Mammary epithelial cell (primary cell): Measurements from ENCODE around the gene SIN3A.

Experiments
- EZH2 ChIP-seq: IDR thresholded peaks from 2 replicates; pipeline ENCODE4 v1.6.1; 2012; ENCODE audit warnings: low read length, inconsistent platforms, borderline replicate concordance
- TF ChIP-seq, protein P1 (sequence below), 2 donors: IDR thresholded peaks in 1 of 2; conservative IDR thresholded peaks in 1 of 2; 2 replicates each; pipeline ENCODE4 v1.5.1; 2011 to 2012; ENCODE audit warnings: inconsistent platforms in 2 of 2, low read length in 2 of 2, mild to moderate bottlenecking in 2 of 2, control low read depth in 1 of 2, low read depth in 1 of 2; ENCODE audit not compliant: insufficient read depth in 1 of 2; ENCODE audit errors: extremely low read depth in 1 of 2

DNA sequence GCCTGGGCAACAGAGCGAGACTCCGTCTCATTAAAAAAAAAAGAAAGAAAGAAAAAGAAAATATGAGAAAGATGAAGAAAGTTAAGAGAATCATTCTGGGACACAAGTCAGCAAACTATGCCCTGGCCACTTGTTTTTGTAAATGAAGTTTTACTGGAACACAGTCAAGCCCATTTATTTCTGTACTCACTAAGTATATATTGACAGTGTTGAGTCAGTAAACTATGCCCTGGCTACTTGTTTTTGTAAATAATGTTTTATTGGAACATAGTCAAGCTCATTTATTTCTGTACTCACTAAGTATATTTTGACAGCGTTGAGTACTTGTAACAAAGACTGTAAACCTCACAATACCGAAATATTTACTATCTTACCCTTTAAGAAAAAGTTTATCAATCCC is 42.2 kb upstream of the SIN3A start:
- TF ChIP-seq, protein P1, sequence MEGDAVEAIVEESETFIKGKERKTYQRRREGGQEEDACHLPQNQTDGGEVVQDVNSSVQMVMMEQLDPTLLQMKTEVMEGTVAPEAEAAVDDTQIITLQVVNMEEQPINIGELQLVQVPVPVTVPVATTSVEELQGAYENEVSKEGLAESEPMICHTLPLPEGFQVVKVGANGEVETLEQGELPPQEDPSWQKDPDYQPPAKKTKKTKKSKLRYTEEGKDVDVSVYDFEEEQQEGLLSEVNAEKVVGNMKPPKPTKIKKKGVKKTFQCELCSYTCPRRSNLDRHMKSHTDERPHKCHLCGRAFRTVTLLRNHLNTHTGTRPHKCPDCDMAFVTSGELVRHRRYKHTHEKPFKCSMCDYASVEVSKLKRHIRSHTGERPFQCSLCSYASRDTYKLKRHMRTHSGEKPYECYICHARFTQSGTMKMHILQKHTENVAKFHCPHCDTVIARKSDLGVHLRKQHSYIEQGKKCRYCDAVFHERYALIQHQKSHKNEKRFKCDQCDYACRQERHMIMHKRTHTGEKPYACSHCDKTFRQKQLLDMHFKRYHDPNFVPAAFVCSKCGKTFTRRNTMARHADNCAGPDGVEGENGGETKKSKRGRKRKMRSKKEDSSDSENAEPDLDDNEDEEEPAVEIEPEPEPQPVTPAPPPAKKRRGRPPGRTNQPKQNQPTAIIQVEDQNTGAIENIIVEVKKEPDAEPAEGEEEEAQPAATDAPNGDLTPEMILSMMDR (conservative IDR thresholded peaks at IDR 0.05 in 1 of 2, IDR thresholded peaks at IDR 0.05 in 1 of 2; ENCODE audit: extremely low read depth in 1 of 2, insufficient read depth in 1 of 2, low read depth in 1 of 2, low read length in 2 of 2), result no peak
- TF ChIP-seq EZH2, result no peak
